ENCODE data around the gene CRABP2.

DNA sequence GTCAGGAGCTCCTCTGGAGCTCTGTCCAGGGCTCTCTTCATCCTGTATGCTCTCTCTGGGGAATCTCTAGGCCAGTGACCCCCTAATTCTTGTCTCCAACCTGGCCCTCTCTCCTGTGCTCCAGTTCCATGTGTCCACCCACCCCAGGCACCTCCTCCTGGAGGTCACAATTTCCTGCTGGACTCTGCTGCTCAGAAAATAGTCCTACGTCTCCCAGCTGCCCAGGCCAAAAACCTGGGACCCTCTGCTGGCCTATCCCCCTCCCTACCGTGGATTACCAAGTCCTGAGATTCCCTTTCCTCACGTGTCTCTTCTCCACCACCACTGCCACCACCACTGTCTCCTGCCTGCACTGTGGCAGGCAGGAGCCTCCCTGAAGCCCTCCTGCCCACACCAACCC lies 39.8 kb downstream of the CRABP2 start:
- TF ChIP-seq POLR2A (IDR thresholded peaks at IDR 0.05) (no peak), CTCF (IDR thresholded peaks at IDR 0.05) (no peak)
